SK-N-SH (cell line): ENCODE data around the gene LRCH2. TPM values are rescaled to one million over a fixed set of nuclear protein-coding genes. Genes with fewer than 3 reads are reported as not detected.
"Not testable (repeated sequence)": the region's sequence is repeated elsewhere in the genome, so short reads cannot be mapped to it uniquely, and the experiment has no call there.

ENCODE experiments used
- CTCF ChIA-PET: fragments of 300-600, 350-600 bp; formaldehyde crosslinking; extraction: SDS; loops from one replicate; lab custom pipeline; 2021; lab: Yijun Ruan, JAX
- POLR2A ChIA-PET: fragments of 350-600 bp; sonication (Branson Sonifier 250); formaldehyde crosslinking; extraction: SDS; loops from one replicate; lab custom pipeline; 2020; ENCODE audit warnings: antibody characterized with exemption, inconsistent platforms; lab: Yijun Ruan, JAX
- DNase-seq: peaks from one replicate; pipeline ENCODE4 v3.0.0; 2012
- H2AFZ ChIP-seq: fragments of 200-600 bp; sonication (generic); 2 replicates; pipeline ENCODE4 v1.8.1; 2016; ENCODE audit warnings: antibody characterized with exemption, mild to moderate bottlenecking, low read depth
- H3F3A ChIP-seq: fragments of 200-600 bp; sonication (generic); replicated peaks from 2 replicates; pipeline ENCODE3; 2016; ENCODE audit warnings: antibody characterized with exemption, mild to moderate bottlenecking; ENCODE audit not compliant: insufficient read depth
- H3K27ac ChIP-seq, 2 experiments: fragments of 200-500 bp in 1 of 2; fragments of 200-600 bp in 1 of 2; sonication (Bioruptor generic) in 1 of 2; sonication (generic), shearing (Covaris generic) in 1 of 2; 2 replicates each; pipeline versions ENCODE4 v1.5.1 to v1.6.1; 2014 to 2016; ENCODE audit warnings: low read depth in 2 of 2, inconsistent platforms in 1 of 2, low read length in 1 of 2, mild to moderate bottlenecking in 1 of 2, mixed read lengths in 1 of 2
- H3K27me3 ChIP-seq: fragments of 200-600 bp; sonication (generic), shearing (Covaris generic); 2 replicates; pipeline ENCODE4 v1.6.1; 2016; ENCODE audit warnings: mixed run types; ENCODE audit not compliant: insufficient read depth
- H3K36me3 ChIP-seq, 2 experiments: fragments of 200-500 bp in 1 of 2; fragments of 200-600 bp in 1 of 2; sonication (Bioruptor generic) in 1 of 2; sonication (generic) in 1 of 2; replicated peaks in 1 of 2; 2 replicates each; pipeline versions ENCODE3 to v1.5.1; 2014 to 2016; ENCODE audit warnings: low read length in 1 of 2, mild to moderate bottlenecking in 1 of 2; ENCODE audit not compliant: insufficient read depth in 2 of 2, control insufficient read depth in 1 of 2
- H3K4me1 ChIP-seq, 2 experiments: fragments of 200-500 bp in 1 of 2; fragments of 200-600 bp in 1 of 2; sonication (Bioruptor generic) in 1 of 2; sonication (generic), shearing (Covaris generic) in 1 of 2; 2 replicates each; pipeline versions ENCODE4 v1.5.1 to v1.6.1; 2014 to 2016; ENCODE audit warnings: low read depth in 1 of 2, low read length in 1 of 2, mixed run types in 1 of 2; ENCODE audit not compliant: insufficient read depth in 2 of 2, control insufficient read depth in 1 of 2
- H3K4me2 ChIP-seq: fragments of 200-600 bp; sonication (generic), shearing (Covaris generic); 2 replicates; pipeline ENCODE4 v1.6.1; 2017; ENCODE audit warnings: mixed run types
- H3K4me3 ChIP-seq, 2 experiments: fragments of 200-500 bp in 1 of 2; fragments of 200-600 bp in 1 of 2; sonication (Bioruptor generic) in 1 of 2; sonication (generic), shearing (Covaris generic) in 1 of 2; 2 replicates each; pipeline versions ENCODE4 v1.5.1 to v1.8.1; 2014 to 2016; ENCODE audit warnings: low read depth in 2 of 2, inconsistent platforms in 1 of 2, low read length in 1 of 2, mild to moderate bottlenecking in 1 of 2, mixed read lengths in 1 of 2, moderate library complexity in 1 of 2
- H3K79me2 ChIP-seq: fragments of 200-600 bp; sonication (generic); 2 replicates; pipeline ENCODE4 v1.8.1; 2017; ENCODE audit warnings: mild to moderate bottlenecking; ENCODE audit not compliant: insufficient read depth
- H3K9ac ChIP-seq: fragments of 200-600 bp; sonication (generic); 2 replicates; pipeline ENCODE4 v1.6.1; 2017; ENCODE audit warnings: mixed run types
- H3K9me2 ChIP-seq: fragments of 200-600 bp; sonication (generic); 2 replicates; pipeline ENCODE4 v1.6.1; 2017; ENCODE audit warnings: mixed run types
- H3K9me3 ChIP-seq: fragments of 200-600 bp; sonication (generic); 2 replicates; pipeline ENCODE4 v1.6.1; 2017; ENCODE audit warnings: mixed run types, mild to moderate bottlenecking, moderate library complexity
- H4K20me1 ChIP-seq: fragments of 200-600 bp; sonication (generic); 2 replicates; pipeline ENCODE4 v1.6.1; 2017; ENCODE audit warnings: mild to moderate bottlenecking, mixed run types; ENCODE audit not compliant: insufficient read depth
- CTCF ChIP-seq: fragments of 200-600 bp; sonication (generic); IDR thresholded peaks from 2 replicates; pipeline ENCODE4 v1.6.1; 2017; ENCODE audit warnings: antibody characterized with exemption, mild to moderate bottlenecking, moderate library complexity
- EP300 ChIP-seq, 2 experiments: IDR thresholded peaks; 2 replicates each; pipeline versions ENCODE4 v1.4.0 to v1.6.1; 2012; ENCODE audit warnings: borderline replicate concordance in 1 of 2, low read depth in 1 of 2, low read length in 1 of 2
- EZH2phosphoT487 ChIP-seq: fragments of 200-600 bp; sonication (generic); IDR thresholded peaks from 2 replicates; pipeline ENCODE4 v1.6.1; 2017; ENCODE audit warnings: low read depth, mixed run types, mild to moderate bottlenecking, antibody characterized with exemption, moderate library complexity, borderline replicate concordance
- FOSL2 ChIP-seq: IDR thresholded peaks from 2 replicates; pipeline ENCODE4 v1.4.0; 2012; ENCODE audit warnings: low read depth, mild to moderate bottlenecking, moderate library complexity, borderline replicate concordance
- MEF2A ChIP-seq: IDR thresholded peaks from 2 replicates; pipeline ENCODE4 v1.4.0; 2012; ENCODE audit warnings: low read depth, borderline replicate concordance
- MXI1 ChIP-seq: IDR thresholded peaks from 2 replicates; pipeline ENCODE4 v1.6.1; 2012; ENCODE audit warnings: mild to moderate bottlenecking, low read depth, low read length, improper control_type of control experiment
- NRF1 ChIP-seq: IDR thresholded peaks from 2 replicates; pipeline ENCODE4 v1.6.1; 2012; ENCODE audit warnings: low read depth, mild to moderate bottlenecking, low read length
- RAD21 ChIP-seq: IDR thresholded peaks from 2 replicates; pipeline ENCODE4 v1.6.1; 2012; ENCODE audit warnings: mild to moderate bottlenecking, low read length
- RCOR1 ChIP-seq: fragments of 150-350 bp; IDR thresholded peaks from 2 replicates; pipeline ENCODE4 v1.6.1; 2017; ENCODE audit warnings: antibody characterized with exemption, low read length
- RFX5 ChIP-seq: IDR thresholded peaks from 2 replicates; pipeline ENCODE4 v1.6.1; 2012; ENCODE audit warnings: mild to moderate bottlenecking, improper control_type of control experiment, low read length
- SMC3 ChIP-seq: IDR thresholded peaks from 2 replicates; pipeline ENCODE4 v1.6.1; 2012; ENCODE audit warnings: low read depth, low read length, improper control_type of control experiment
- TCF12 ChIP-seq: IDR thresholded peaks from 2 replicates; pipeline ENCODE4 v1.4.0; 2012
- TEAD4 ChIP-seq: IDR thresholded peaks from 2 replicates; pipeline ENCODE4 v1.4.0; 2012; ENCODE audit warnings: mild to moderate bottlenecking, borderline replicate concordance; ENCODE audit not compliant: insufficient read depth
- USF1 ChIP-seq: IDR thresholded peaks from 2 replicates; pipeline ENCODE4 v1.4.0; 2012; ENCODE audit warnings: low read depth, borderline replicate concordance
- USF2 ChIP-seq: fragments of 150-350 bp; IDR thresholded peaks from 2 replicates; pipeline ENCODE4 v1.6.1; 2017; ENCODE audit warnings: antibody characterized with exemption, low read length, low read depth, borderline replicate concordance
- YY1 ChIP-seq: IDR thresholded peaks from 2 replicates; pipeline ENCODE4 v1.4.0; 2012; ENCODE audit warnings: low read depth, mild to moderate bottlenecking
- ZBTB33 ChIP-seq: IDR thresholded peaks from 2 replicates; pipeline ENCODE4 v1.4.0; 2012; ENCODE audit warnings: low read depth, borderline replicate concordance
- WGBS: methylation state at CpG from one replicate; pipeline ENCODE4 v1.1.6; 2017; ENCODE audit warnings: low lambda C conversion rate; 5-methylcytosine and 5-hydroxymethylcytosine counted together
- polyA plus RNA-seq, 3 experiments: library from polyadenylated mRNA; depleted of rRNA; stranded (reverse); fragments of >200 nt; gene quantifications; 2 replicates each; pipeline ENCODE4 v1.2.3, GENCODE V29; 2012

LRCH2 gene
- polyA plus RNA-seq, 1 of the 3 experiments (the other 2 are of a cell fraction): 1.7 TPM

GRCh38 chrX:115226929-115227328 is 7.0 kb downstream of the LRCH2 start:
- POLR2A ChIA-PET: no interaction called here
- Histone ChIP-seq H3K4me3 (no peak overlapping the region), H3K4me1 (no peaks in the 10 kb centered on the region; a peak in 1 of 4 replicates), H2AFZ (no peak overlapping the region), H3K9me2 (no peaks in the 10 kb centered on the region), H4K20me1 (no peaks in the 10 kb centered on the region), H3K27me3 (no peaks in the 10 kb centered on the region), H3K79me2 (no peaks in the 10 kb centered on the region), H3K9ac (no peak overlapping the region), H3F3A (no peaks in the 10 kb centered on the region), H3K36me3 (no peaks in the 10 kb centered on the region), H3K27ac (no peak overlapping the region), H3K9me3 (no peaks in the 10 kb centered on the region), H3K4me2 (no peak overlapping the region)
- TF ChIP-seq RAD21 (peak; percentile 71), CTCF (peak; percentile 56), RCOR1 (no peak), SMC3 (peak; percentile 56)
- peak; percentile 15 for DNase-seq
- WGBS: 0% methylated on average over 1 of the region's 1 CpG
- CTCF ChIA-PET: interaction anchor here (0.9 to 1.5 kb wide), 5 partner anchors 13 to 417 kb away, joined by 3 to 4 read pairs (median 3); no protein-coding TSS in a partner anchor

GRCh38 chrX:115217346-115217745 is 16.6 kb downstream of the LRCH2 start:
- H3K9me3 ChIP-seq, H3K4me2 ChIP-seq, H3K4me1 ChIP-seq, H3F3A ChIP-seq, H3K4me3 ChIP-seq, H3K9me2 ChIP-seq, POLR2A ChIA-PET, DNase-seq, H2AFZ ChIP-seq, H3K36me3 ChIP-seq, H3K79me2 ChIP-seq, H3K27ac ChIP-seq, H3K27me3 ChIP-seq, CTCF ChIA-PET, H3K9ac ChIP-seq, H4K20me1 ChIP-seq: not testable (repeated sequence)
- 54% methylated on average over 4 of the region's 4 CpGs for WGBS

- 44% methylated on average over 3 of the region's 3 CpGs for WGBS
- Histone ChIP-seq H3K4me3 (no peak overlapping the region), H3K4me2 (no peak overlapping the region), H3K36me3 (no peaks in the 10 kb centered on the region), H3K4me1 (no peaks in the 10 kb centered on the region; a peak in 1 of 4 replicates), H3K9ac (no peak overlapping the region), H3F3A (no peaks in the 10 kb centered on the region), H3K9me3 (no peaks in the 10 kb centered on the region), H3K79me2 (no peaks in the 10 kb centered on the region; the same call in 1 of the 2 replicates), H2AFZ (no peak overlapping the region), H4K20me1 (0 out of 2 replicates have a peak, but pooled peaks cover 9% of the 10 kb centered on the region), H3K9me2 (no peaks in the 10 kb centered on the region), H3K27me3 (no peaks in the 10 kb centered on the region), H3K27ac (no peak overlapping the region)
- DNase-seq: no peak
- CTCF ChIA-PET: interaction anchor here (1.0 kb wide), 1 partner anchor 13 kb away, joined by 3 read pairs; no protein-coding TSS in a partner anchor
- POLR2A ChIA-PET: no interaction called here
- TF ChIP-seq FOSL2: no peak
- TF ChIP-seq USF2: no peak
- TF ChIP-seq YY1: no peak
- no peak for TF ChIP-seq USF1
- TF ChIP-seq EZH2phosphoT487: no peak
- TF ChIP-seq TCF12: no peak
- TF ChIP-seq MXI1: no peak
- no peak for TF ChIP-seq ZBTB33
- no peak for TF ChIP-seq TEAD4
- TF ChIP-seq MEF2A: no peak
- TF ChIP-seq NRF1: no peak
- no peak for TF ChIP-seq RFX5
- no peak for TF ChIP-seq EP300 (IDR thresholded peaks at IDR 0.05; ENCODE audit: borderline replicate concordance in 1 of 2, low read depth in 1 of 2, low read length in 1 of 2)
Observed at GRCh38 chrX:115214605-115215004, 19.3 kb downstream of the LRCH2 start.
